ENCODE results near the gene VAV2.

The VAV2 gene

DNA sequence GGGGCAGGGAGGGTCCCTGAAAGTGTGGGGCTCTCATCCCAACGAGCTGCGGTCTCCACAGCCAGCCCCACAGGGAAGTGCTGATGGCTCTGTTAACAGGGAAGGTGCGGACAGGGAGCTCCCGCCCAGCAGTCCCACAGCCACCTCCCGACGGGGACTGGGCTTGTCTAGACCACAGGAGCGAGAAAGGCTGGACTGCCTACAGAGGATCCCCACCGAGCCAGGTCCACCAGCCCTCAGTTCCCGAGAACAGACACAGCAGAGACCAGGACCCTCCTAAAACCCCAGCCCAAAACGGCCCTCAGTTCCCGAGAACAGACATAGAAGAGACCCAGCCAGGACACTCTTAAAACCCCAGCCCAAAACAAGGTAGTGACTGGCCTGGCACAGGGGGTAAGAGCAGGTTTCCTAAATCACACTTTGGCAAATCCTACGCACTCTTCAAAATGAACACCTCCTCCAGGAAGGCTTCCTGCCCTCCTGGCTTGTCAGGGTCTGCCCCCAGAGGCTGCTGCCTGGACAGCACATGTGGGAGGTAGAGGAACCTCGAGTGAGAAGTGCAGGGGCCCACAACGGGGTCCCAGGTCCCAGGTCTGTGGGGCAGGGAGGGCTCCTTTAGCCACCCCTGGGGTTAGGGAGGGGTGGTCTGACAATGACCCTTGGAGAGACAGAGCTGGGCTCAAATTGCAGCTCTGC is 167.9 kb downstream of the VAV2 start:
- TF ChIP-seq TAF1 (IDR thresholded peaks at IDR 0.05; ENCODE audit: low read depth) (no peak), TCF12 (IDR thresholded peaks at IDR 0.05; ENCODE audit: low read depth) (no peak), RAD21 (IDR thresholded peaks at IDR 0.05; ENCODE audit: low read depth) (no peak), CEBPB (IDR thresholded peaks at IDR 0.05) (no peak), NFIC (IDR thresholded peaks at IDR 0.05) (no peak), USF1 (IDR thresholded peaks at IDR 0.05) (no peak), FOXM1 (IDR thresholded peaks at IDR 0.05; ENCODE audit: borderline replicate concordance, low read depth) (no peak), EP300 (IDR thresholded peaks at IDR 0.05; ENCODE audit: borderline replicate concordance) (no peak), YY1 (IDR thresholded peaks at IDR 0.05; ENCODE audit: low read depth) (no peak), REST (IDR thresholded peaks at IDR 0.05; ENCODE audit: low read depth) (no peak), CREB1 (IDR thresholded peaks at IDR 0.05; ENCODE audit: low read depth) (no peak), EGR1 (IDR thresholded peaks at IDR 0.05) (no peak), TEAD4 (IDR thresholded peaks at IDR 0.05) (no peak), ZBTB7A (IDR thresholded peaks at IDR 0.05; ENCODE audit: low read depth) (no peak)
- TF ChIP-seq, protein P1, sequence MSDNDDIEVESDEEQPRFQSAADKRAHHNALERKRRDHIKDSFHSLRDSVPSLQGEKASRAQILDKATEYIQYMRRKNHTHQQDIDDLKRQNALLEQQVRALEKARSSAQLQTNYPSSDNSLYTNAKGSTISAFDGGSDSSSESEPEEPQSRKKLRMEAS (IDR thresholded peaks at IDR 0.05), result no peak

DNA sequence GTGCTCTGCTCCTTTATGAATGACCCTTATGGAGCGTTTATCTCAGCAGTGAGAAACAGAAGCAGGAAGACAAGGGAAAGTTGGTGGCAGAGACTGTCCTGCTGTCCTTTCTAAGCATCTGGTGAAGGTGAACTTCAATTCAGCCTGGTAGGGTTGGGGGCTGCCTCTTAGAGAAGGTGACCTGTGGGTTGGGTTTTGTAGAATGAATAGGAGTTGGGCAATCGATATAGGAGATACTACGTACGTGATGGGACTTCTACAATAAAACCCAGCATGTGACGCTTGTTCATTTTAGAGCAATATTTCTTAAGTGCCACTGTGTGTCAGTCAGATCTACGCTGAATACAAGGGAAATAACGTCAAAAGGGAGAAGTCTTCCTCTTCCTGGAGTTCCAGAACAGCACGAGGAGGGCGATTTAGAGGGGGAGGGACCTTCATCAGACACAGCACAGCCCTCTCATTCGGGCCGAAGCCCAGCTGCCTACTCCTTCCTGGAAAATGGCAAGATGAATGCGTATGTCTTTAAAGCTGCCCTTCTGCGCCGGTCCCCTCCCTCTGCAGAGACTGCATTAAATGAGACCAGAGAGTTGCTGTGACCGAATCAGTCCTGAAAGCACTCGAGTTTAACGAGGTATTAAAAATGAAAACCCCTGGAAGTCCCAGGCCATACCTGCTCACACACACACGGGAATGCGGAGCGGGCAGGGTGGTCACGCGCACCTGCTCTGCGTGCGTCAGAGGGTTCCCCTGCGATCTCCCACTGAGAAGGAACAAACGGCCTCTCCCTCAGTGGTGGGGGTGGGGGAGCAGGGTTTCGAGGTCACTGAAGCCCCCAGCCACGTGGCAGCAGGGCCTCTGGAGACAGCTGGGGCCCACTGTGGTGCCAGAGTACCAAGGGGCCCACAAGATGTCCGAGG is 168.7 kb downstream of the VAV2 start:
- TF ChIP-seq TAF1 (IDR thresholded peaks at IDR 0.05; ENCODE audit: low read depth) (no peak), TEAD4 (IDR thresholded peaks at IDR 0.05) (no peak), CREB1 (IDR thresholded peaks at IDR 0.05; ENCODE audit: low read depth) (no peak), YY1 (IDR thresholded peaks at IDR 0.05; ENCODE audit: low read depth) (no peak), NFIC (IDR thresholded peaks at IDR 0.05) (no peak), CEBPB (IDR thresholded peaks at IDR 0.05) (no peak), FOXM1 (IDR thresholded peaks at IDR 0.05; ENCODE audit: borderline replicate concordance, low read depth) (no peak), RAD21 (IDR thresholded peaks at IDR 0.05; ENCODE audit: low read depth) (no peak), ZBTB7A (IDR thresholded peaks at IDR 0.05; ENCODE audit: low read depth) (no peak), USF1 (IDR thresholded peaks at IDR 0.05) (no peak), TCF12 (IDR thresholded peaks at IDR 0.05; ENCODE audit: low read depth) (no peak), EGR1 (IDR thresholded peaks at IDR 0.05) (no peak), EP300 (IDR thresholded peaks at IDR 0.05; ENCODE audit: borderline replicate concordance) (no peak), REST (IDR thresholded peaks at IDR 0.05; ENCODE audit: low read depth) (no peak)
- TF ChIP-seq, protein P1 (IDR thresholded peaks at IDR 0.05), result no peak

DNA sequence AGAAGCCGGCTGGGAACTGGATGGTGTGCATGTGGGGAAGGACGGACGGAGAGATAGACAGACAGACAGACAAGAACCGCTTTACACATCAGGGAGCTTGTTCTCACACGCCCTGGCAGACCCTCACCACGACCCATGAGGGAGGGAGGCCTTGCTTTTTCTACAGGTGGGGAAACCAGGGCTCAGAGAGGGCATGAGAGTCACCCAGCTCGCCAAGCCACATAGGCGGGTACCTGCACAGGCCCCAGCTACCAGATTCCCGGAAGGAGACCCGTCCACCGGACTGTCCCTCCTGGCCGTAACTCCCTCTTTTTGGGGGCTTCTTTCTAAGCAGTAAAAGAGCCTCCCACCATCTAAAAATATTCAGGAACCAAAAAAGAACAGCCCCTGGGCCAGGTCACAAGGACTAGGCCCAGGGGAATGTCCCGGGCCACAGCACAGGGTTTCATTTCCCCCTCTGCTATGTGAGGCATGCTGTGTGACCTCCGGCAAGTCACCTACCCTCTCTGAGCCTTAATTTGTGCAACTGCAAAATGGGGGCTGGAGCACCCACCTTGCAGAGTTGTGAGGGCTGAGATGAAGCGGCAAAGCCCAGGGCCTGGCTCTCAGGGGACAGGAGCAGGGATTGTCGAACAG is 169.6 kb downstream of the VAV2 start:
- TF ChIP-seq EP300 (IDR thresholded peaks at IDR 0.05; ENCODE audit: borderline replicate concordance) (no peak), TCF12 (IDR thresholded peaks at IDR 0.05; ENCODE audit: low read depth) (no peak), FOXM1 (IDR thresholded peaks at IDR 0.05; ENCODE audit: borderline replicate concordance, low read depth) (no peak), NFIC (IDR thresholded peaks at IDR 0.05) (no peak), EGR1 (IDR thresholded peaks at IDR 0.05) (no peak), CREB1 (IDR thresholded peaks at IDR 0.05; ENCODE audit: low read depth) (no peak), REST (IDR thresholded peaks at IDR 0.05; ENCODE audit: low read depth) (no peak), RAD21 (IDR thresholded peaks at IDR 0.05; ENCODE audit: low read depth) (no peak), TEAD4 (IDR thresholded peaks at IDR 0.05) (no peak), USF1 (IDR thresholded peaks at IDR 0.05) (no peak), YY1 (IDR thresholded peaks at IDR 0.05; ENCODE audit: low read depth) (no peak), CEBPB (IDR thresholded peaks at IDR 0.05) (no peak), ZBTB7A (IDR thresholded peaks at IDR 0.05; ENCODE audit: low read depth) (no peak), TAF1 (IDR thresholded peaks at IDR 0.05; ENCODE audit: low read depth) (no peak)
- TF ChIP-seq, protein P1 (IDR thresholded peaks at IDR 0.05), result no peak
